ENCODE results near the gene AP2A2.

- no peak for TF ChIP-seq CTCF (conservative IDR thresholded peaks at IDR 0.05; ENCODE audit: low read depth, low read length)
- no peak for TF ChIP-seq EZH2 (IDR thresholded peaks at IDR 0.05; ENCODE audit: low read length, unreplicated experiment)
Observed at GRCh38 chr11:1006762-1007161, 81.1 kb downstream of the AP2A2 start.

All from PC-3 (cell line).